ENCODE data around the gene ZBTB17. TPM values are rescaled to one million over a fixed set of nuclear protein-coding genes. Genes with fewer than 3 reads are reported as not detected.

Gene ZBTB17
- total and polyA plus RNA-seq, 4 donors = 16.7 to 50.8 (median 39.0) TPM

DNA sequence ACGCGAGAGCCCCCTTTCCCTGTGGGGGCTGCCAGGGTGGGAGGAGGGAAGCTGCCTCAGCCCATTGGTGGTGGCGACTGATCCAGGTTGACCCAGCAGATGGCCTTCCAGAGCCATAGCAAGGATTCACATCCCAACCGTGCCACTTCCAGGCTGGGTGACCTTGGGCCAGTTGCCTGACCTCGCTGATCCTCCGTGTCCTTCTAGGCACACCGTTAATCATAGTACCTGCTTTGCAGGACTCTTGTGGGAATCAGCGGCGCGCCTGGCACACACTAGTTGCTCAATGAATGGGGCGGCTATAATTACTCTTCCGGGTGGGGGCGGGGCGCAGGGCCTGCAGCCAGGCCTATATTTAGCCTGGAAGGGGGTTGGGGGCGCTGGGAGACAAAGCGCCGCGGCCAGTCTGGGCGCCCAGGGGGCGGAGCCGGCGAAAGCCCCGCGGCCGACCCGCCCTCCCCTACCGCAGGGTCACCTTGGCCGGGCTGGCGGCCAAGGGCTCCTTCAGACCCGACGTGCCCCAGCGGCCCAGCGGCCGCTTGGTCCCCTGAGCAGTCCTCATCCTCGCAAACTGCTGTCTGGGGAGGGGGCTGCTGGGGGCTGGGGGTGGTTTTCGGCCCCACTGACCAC is 36.8 kb upstream of the ZBTB17 start:
- DNase-seq (ENCODE audit: low read depth in 4 of 6, low spot score in 6 of 6) = peak in 2 of 6 donors; percentile 59 to 62
- H3K27ac ChIP-seq (ENCODE audit: low read depth, low read length) = no peak overlapping the region
- peaks cover 41% of the 10 kb centered on the region for H3K4me1 ChIP-seq (ENCODE audit: control insufficient read depth, insufficient read depth, low read length)
- peak overlapping the region; percentile 18 for H3K4me3 ChIP-seq (ENCODE audit: low read depth, low read length)
- no peaks in the 10 kb centered on the region for H3K27me3 ChIP-seq (ENCODE audit: control insufficient read depth, insufficient read depth, low read length)
- no peaks in the 10 kb centered on the region for H3K9me3 ChIP-seq (ENCODE audit: control insufficient read depth, insufficient read depth, low read length)
- H3K36me3 ChIP-seq (ENCODE audit: control insufficient read depth, insufficient read depth, low read length) = no peaks in the 10 kb centered on the region
- 3% methylated on average over 31 of the region's 36 CpGs for WGBS (ENCODE audit: insufficient coverage)

DNA sequence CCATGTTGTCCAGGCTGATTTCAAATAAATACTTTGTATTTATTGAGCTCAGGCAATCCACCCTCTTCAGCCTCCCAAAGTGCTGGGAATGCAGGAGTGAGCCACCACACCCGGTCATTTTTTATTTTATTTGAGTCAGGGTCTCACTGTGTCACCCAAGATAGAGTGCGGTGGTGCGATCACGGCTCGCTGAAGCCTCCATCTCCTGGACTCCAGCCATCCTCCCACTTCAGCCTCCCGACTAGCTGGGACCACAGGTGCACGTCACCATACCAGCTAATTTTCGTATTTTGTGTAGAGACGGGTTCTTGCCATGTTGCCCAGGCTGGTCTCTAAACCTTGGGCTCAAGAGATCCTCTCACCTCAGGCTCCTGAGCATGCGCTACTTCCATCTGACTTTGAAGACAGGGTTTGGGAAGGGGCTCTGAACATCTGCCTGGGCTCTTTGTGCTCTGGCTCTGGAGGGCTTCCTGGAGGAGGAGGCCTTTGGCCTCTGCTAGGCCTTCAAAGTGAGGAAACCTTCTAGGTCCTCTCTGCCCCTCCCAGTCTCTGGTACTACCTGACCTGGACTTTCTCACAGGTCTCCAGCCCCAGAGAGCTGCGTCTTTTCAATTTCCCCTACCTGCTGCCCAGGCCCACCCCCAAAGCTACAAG is 36.2 kb upstream of the ZBTB17 start:
- H3K36me3 ChIP-seq (ENCODE audit: control insufficient read depth, insufficient read depth, low read length) = no peaks in the 10 kb centered on the region
- no peaks in the 10 kb centered on the region for H3K9me3 ChIP-seq (ENCODE audit: control insufficient read depth, insufficient read depth, low read length)
- H3K27ac ChIP-seq (ENCODE audit: low read depth, low read length) = no peak overlapping the region
- no peaks in the 10 kb centered on the region for H3K27me3 ChIP-seq (ENCODE audit: control insufficient read depth, insufficient read depth, low read length)
- WGBS (ENCODE audit: insufficient coverage) = 94% methylated on average over 8 of the region's 11 CpGs
- DNase-seq (ENCODE audit: low read depth in 4 of 6, low spot score in 6 of 6) = no peak
- H3K4me3 ChIP-seq (ENCODE audit: low read depth, low read length) = no peak overlapping the region
- peaks cover 35% of the 10 kb centered on the region for H3K4me1 ChIP-seq (ENCODE audit: control insufficient read depth, insufficient read depth, low read length)

DNA sequence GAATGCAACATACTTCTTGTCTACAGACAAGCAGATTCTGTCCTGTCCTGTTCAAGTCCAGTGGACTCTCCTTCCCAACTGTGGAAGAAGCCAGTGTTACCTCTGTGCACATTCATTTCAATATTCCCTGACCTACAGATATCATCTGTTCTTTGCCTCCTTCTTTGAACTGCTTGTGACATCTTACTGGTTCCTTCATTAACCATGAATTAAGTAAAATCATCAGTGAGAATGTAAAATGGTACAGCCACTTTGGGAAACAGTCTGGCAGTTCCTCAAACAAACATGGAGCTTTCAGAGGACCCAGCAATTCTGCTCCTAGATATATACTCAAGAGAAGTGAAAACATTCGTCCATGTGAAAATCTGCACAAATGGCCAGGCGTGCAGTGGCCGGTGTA is 34.9 kb upstream of the ZBTB17 start:
- WGBS (ENCODE audit: insufficient coverage) = 90% methylated on average over 3 of the region's 3 CpGs
- Histone ChIP-seq H3K27me3 (ENCODE audit: control insufficient read depth, insufficient read depth, low read length) (no peaks in the 10 kb centered on the region), H3K9me3 (ENCODE audit: control insufficient read depth, insufficient read depth, low read length) (no peaks in the 10 kb centered on the region), H3K4me3 (ENCODE audit: low read depth, low read length) (no peak overlapping the region), H3K27ac (ENCODE audit: low read depth, low read length) (no peak overlapping the region), H3K4me1 (ENCODE audit: control insufficient read depth, insufficient read depth, low read length) (peaks cover 33% of the 10 kb centered on the region), H3K36me3 (ENCODE audit: control insufficient read depth, insufficient read depth, low read length) (peaks cover 2% of the 10 kb centered on the region)
- no peak for DNase-seq (ENCODE audit: low read depth in 4 of 6, low spot score in 6 of 6)

DNA sequence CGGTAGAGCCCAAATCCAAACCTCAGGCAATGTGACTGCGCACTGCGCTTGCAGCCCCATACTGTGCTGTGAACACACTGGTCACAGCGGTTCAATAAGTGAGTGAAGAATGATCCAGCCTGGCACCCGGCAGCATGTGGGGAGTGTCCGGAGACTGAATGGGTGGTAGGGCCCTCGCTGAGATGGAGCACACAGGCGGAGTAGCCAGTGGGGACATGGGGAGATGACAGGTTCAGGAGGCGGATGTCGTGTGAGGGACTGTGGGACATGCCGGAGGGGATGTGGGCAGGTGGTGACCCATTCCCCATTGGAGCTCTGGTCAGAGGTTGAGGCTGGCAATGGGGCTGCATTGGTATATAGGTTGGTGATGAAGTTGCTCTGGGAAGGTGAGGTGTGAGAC is 33.8 kb upstream of the ZBTB17 start:
- WGBS (ENCODE audit: insufficient coverage) = 90% methylated on average over 11 of the region's 11 CpGs
- Histone ChIP-seq H3K9me3 (ENCODE audit: control insufficient read depth, insufficient read depth, low read length) (no peaks in the 10 kb centered on the region), H3K36me3 (ENCODE audit: control insufficient read depth, insufficient read depth, low read length) (peaks cover 2% of the 10 kb centered on the region), H3K4me3 (ENCODE audit: low read depth, low read length) (no peak overlapping the region), H3K27ac (ENCODE audit: low read depth, low read length) (no peak overlapping the region), H3K27me3 (ENCODE audit: control insufficient read depth, insufficient read depth, low read length) (no peaks in the 10 kb centered on the region), H3K4me1 (ENCODE audit: control insufficient read depth, insufficient read depth, low read length) (peaks cover 28% of the 10 kb centered on the region)
- no peak for DNase-seq (ENCODE audit: low read depth in 4 of 6, low spot score in 6 of 6)

DNA sequence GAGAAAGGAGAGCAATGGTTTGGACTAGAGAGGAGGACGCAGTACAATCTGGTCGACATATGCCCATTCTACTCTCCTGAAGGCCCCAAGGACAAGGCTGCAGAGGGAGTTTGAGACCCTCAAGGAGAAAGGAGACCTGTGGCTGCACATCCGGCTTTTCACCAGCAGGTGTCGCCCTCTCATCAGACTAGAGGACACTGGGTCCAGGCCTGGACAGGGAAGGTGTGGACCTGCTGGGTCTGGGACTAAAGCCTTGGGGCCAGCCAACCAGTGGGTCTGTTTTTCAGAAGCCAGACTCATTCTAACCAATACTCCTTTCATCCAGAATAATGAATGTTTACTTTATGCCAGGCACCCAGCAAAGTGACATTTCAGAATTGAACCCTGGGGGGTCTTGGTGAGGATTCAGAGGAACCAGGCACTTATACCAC is 33.1 kb upstream of the ZBTB17 start:
- Histone ChIP-seq H3K27me3 (ENCODE audit: control insufficient read depth, insufficient read depth, low read length) (no peaks in the 10 kb centered on the region), H3K4me3 (ENCODE audit: low read depth, low read length) (no peak overlapping the region), H3K27ac (ENCODE audit: low read depth, low read length) (no peak overlapping the region), H3K36me3 (ENCODE audit: control insufficient read depth, insufficient read depth, low read length) (peaks cover 2% of the 10 kb centered on the region), H3K4me1 (ENCODE audit: control insufficient read depth, insufficient read depth, low read length) (peaks cover 25% of the 10 kb centered on the region), H3K9me3 (ENCODE audit: control insufficient read depth, insufficient read depth, low read length) (no peaks in the 10 kb centered on the region)
- 0% methylated on average over 4 of the region's 4 CpGs for WGBS (ENCODE audit: insufficient coverage)
- DNase-seq (ENCODE audit: low read depth in 4 of 6, low spot score in 6 of 6) = peak in 5 of 6 donors; percentile 63 to 93 (median 68)

DNA sequence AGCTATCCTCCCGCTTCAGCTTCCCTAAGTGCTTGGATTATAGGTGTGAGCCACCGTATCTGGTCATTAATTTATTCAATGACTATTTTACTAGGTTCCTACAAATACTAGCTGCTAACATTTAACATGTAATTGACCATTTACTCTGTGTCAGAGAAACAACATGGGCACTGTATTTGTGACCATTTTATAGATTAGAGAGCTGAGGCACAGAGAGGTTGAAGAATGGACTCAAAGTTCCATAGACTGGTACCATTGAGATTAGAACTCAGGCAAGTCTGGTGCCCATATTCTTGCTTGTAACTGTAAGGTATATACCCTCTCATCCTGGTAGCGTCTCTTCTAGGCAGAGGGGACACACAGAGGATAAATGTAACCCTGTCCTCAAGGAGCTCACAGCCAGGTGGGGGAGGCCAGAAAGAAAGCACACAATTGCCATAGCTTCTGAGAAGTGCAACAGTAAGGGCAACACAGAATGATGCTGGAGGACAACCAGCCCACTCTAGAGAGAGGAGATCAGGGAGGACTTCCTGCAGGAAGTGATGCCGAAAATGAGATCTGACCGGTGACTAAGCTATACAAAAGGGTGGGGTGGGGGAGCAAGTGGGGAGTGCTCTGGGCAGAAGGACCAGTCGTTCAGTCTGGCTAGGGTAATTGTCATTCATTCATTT is 31.9 kb upstream of the ZBTB17 start:
- Histone ChIP-seq H3K36me3 (ENCODE audit: control insufficient read depth, insufficient read depth, low read length) (peaks cover 2% of the 10 kb centered on the region), H3K27ac (ENCODE audit: low read depth, low read length) (no peak overlapping the region), H3K27me3 (ENCODE audit: control insufficient read depth, insufficient read depth, low read length) (no peaks in the 10 kb centered on the region), H3K9me3 (ENCODE audit: control insufficient read depth, insufficient read depth, low read length) (no peaks in the 10 kb centered on the region), H3K4me3 (ENCODE audit: low read depth, low read length) (no peak overlapping the region), H3K4me1 (ENCODE audit: control insufficient read depth, insufficient read depth, low read length) (peaks cover 12% of the 10 kb centered on the region)
- DNase-seq (ENCODE audit: low read depth in 4 of 6, low spot score in 6 of 6) = no peak
- WGBS (ENCODE audit: insufficient coverage) = no CpG with 5 or more reads among the region's 6 CpGs

DNA sequence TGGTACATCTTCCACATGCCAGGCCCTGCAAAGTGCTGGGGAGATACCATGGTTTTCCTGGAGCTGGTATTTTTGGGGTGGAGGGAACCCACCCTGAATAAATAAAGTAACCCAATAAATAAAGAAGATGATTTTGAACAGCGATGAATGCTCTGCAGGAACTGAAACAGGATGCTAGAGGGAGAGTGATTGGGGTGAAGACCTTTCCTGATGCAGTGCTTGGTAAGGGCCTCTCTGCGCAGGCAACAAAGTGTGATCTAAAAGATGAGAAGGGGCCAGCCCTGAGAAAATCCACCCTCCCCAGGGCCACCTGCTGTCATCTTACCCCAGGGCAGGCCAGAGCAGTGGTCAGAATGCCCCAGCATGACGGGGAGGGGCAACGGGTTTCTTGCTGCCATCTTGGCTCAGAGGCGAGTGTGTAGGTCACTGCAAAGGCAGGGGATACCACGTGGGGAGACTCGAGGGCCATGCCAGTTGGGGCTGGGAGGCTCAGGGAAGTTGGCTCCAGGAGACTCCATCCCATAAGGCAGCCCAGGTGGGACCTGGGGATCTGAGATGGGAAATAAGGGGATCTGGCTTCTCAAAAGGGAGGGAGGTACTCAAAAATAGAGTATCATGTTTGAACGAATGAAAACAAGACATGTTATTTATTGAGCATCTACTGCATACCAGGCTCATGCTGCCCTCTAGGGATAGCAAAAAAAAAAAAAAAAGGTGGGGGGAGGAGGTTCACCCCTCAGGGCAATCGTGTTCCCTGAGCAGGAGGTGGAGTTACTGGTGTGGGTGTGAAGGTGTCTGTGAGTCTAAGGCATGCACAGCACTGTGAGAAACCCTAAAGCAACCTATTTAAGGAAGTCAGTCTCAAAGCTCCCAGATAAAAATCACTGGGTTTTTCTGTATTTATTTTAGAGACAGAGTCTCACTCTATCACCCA is 30.9 kb upstream of the ZBTB17 start:
- DNase-seq (ENCODE audit: low read depth in 4 of 6, low spot score in 6 of 6) = no peak
- Histone ChIP-seq H3K9me3 (ENCODE audit: control insufficient read depth, insufficient read depth, low read length) (no peaks in the 10 kb centered on the region), H3K27me3 (ENCODE audit: control insufficient read depth, insufficient read depth, low read length) (no peaks in the 10 kb centered on the region), H3K27ac (ENCODE audit: low read depth, low read length) (no peak overlapping the region), H3K36me3 (ENCODE audit: control insufficient read depth, insufficient read depth, low read length) (peaks cover 2% of the 10 kb centered on the region), H3K4me3 (ENCODE audit: low read depth, low read length) (no peak overlapping the region), H3K4me1 (ENCODE audit: control insufficient read depth, insufficient read depth, low read length) (peaks cover 3% of the 10 kb centered on the region)
- 61% methylated on average over 5 of the region's 9 CpGs for WGBS (ENCODE audit: insufficient coverage)

DNA sequence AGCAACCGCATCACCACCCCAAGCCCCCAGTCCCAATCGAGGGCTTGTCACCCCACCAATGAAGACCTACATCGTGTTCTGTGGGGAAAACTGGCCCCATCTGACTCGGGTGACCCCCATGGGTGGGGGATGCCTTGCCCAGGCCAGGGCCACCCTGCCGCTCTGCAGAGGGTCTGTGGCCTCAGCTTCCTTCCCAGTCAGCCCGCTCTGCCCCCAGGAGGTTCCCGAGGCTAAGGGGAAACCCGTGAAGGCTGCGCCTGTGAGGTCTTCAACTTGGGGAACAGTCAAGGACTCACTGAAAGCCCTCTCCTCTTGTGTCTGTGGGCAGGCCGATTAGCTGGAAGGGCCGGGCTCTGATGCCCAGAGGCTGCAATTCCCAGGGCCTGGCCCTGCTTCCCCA is 30.1 kb upstream of the ZBTB17 start:
- Histone ChIP-seq H3K9me3 (ENCODE audit: control insufficient read depth, insufficient read depth, low read length) (no peaks in the 10 kb centered on the region), H3K27me3 (ENCODE audit: control insufficient read depth, insufficient read depth, low read length) (no peaks in the 10 kb centered on the region), H3K4me3 (ENCODE audit: low read depth, low read length) (no peak overlapping the region), H3K27ac (ENCODE audit: low read depth, low read length) (no peak overlapping the region), H3K36me3 (ENCODE audit: control insufficient read depth, insufficient read depth, low read length) (peaks cover 2% of the 10 kb centered on the region), H3K4me1 (ENCODE audit: control insufficient read depth, insufficient read depth, low read length) (peaks cover 3% of the 10 kb centered on the region)
- no peak for DNase-seq (ENCODE audit: low read depth in 4 of 6, low spot score in 6 of 6)
- WGBS (ENCODE audit: insufficient coverage) = 75% methylated on average over 11 of the region's 11 CpGs

DNA sequence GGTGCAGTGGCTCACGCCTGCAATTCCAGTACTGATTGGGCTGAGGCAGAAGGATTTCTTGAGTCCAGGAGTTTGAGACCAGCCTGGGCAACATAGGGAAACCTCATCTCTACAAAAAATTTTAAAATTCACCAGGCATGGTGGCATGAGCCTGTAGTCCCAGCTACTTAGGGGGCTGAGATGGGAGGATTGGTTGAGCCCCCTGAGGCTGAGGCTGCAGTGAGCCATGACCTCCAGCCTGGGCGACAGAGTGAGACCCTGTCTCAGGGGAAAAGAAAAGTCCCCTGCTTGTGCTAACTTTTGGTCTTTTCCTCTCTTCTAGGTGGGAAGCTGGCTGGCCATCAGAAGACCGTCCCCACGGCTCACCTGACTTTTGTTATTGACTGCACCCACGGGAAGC is 29.7 kb upstream of the ZBTB17 start:
- Histone ChIP-seq H3K36me3 (ENCODE audit: control insufficient read depth, insufficient read depth, low read length) (peaks cover 2% of the 10 kb centered on the region), H3K27me3 (ENCODE audit: control insufficient read depth, insufficient read depth, low read length) (no peaks in the 10 kb centered on the region), H3K9me3 (ENCODE audit: control insufficient read depth, insufficient read depth, low read length) (no peaks in the 10 kb centered on the region), H3K4me3 (ENCODE audit: low read depth, low read length) (no peak overlapping the region), H3K27ac (ENCODE audit: low read depth, low read length) (no peak overlapping the region), H3K4me1 (ENCODE audit: control insufficient read depth, insufficient read depth, low read length) (peaks cover 3% of the 10 kb centered on the region)
- DNase-seq (ENCODE audit: low read depth in 4 of 6, low spot score in 6 of 6) = no peak
- 76% methylated on average over 3 of the region's 5 CpGs for WGBS (ENCODE audit: insufficient coverage)

Measured in spinal cord (tissue), 10 donors.